GM20000 (cell line): ENCODE results near the gene PRKCB.
"Not testable (repeated sequence)": the region's sequence is repeated elsewhere in the genome, so short reads cannot be mapped to it uniquely, and the experiment has no call there.

Source experiments
- DNase-seq: peaks from one replicate; pipeline ENCODE4 v3.0.0; 2012; ENCODE audit warnings: low spot score
- TF ChIP-seq, protein P1 (sequence below): IDR thresholded peaks from 2 replicates; pipeline ENCODE4 v1.5.1; 2012; ENCODE audit warnings: mild to moderate bottlenecking, control low read depth; ENCODE audit errors: extremely low read depth, missing control alignments

The PRKCB gene

GRCh38 chr16:24015923-24016322, 180.1 kb downstream of the PRKCB start:
- DNase-seq, result no peak
- TF ChIP-seq, protein P1, sequence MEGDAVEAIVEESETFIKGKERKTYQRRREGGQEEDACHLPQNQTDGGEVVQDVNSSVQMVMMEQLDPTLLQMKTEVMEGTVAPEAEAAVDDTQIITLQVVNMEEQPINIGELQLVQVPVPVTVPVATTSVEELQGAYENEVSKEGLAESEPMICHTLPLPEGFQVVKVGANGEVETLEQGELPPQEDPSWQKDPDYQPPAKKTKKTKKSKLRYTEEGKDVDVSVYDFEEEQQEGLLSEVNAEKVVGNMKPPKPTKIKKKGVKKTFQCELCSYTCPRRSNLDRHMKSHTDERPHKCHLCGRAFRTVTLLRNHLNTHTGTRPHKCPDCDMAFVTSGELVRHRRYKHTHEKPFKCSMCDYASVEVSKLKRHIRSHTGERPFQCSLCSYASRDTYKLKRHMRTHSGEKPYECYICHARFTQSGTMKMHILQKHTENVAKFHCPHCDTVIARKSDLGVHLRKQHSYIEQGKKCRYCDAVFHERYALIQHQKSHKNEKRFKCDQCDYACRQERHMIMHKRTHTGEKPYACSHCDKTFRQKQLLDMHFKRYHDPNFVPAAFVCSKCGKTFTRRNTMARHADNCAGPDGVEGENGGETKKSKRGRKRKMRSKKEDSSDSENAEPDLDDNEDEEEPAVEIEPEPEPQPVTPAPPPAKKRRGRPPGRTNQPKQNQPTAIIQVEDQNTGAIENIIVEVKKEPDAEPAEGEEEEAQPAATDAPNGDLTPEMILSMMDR, result no peak

- TF ChIP-seq, protein P1, result no peak
- DNase-seq, result no peak
These were observed 182.7 kb downstream of the PRKCB start for GRCh38 chr16:24018485-24018884.

DNA sequence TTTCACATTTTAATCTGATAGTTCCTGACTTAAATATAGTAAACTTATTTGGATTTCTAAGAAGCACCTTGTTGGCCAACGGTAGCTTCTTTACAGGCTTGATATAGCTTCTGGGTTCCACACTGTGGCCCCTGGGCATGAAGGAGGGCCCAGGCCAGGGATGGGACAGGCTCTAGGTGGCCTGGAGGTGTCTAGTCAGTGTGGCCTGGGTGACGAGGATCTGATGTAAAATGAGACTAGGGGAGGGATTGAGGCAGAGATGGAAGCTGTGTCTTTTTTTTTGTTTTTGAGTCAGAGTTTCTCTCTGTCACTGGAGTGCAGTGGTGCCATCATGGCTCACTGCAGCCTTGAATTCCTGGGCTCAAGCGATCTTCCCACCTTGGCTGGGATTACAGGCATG, 187.0 kb downstream of the PRKCB start:
- TF ChIP-seq, protein P1, result no peak
- DNase-seq, result no peak

GRCh38 chr16:24023621-24024020, 187.8 kb downstream of the PRKCB start:
- DNase-seq, result no peak
- TF ChIP-seq, protein P1, result no peak

GRCh38 chr16:24024971-24025370, 189.2 kb downstream of the PRKCB start:
- DNase-seq, result no peak
- TF ChIP-seq, protein P1, result no peak

DNA sequence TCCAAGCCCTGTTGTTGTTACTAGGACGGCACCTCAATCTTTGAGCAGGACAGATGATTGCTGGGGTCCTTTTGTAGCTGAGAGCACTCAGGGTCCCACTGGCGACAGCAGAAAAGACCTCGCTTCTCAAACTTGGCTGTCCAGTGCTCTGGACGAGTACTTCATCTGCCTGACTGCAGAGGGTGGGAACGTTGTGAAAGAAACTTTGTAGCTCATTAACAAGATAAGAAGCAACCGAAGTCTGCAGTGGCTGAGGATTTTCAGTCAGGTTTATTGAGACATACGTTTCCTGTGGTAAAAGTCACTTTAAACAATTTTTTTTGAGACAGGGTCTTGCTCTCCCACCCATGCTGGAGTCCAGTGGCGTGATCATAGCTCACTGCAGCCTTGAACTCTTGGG, 191.7 kb downstream of the PRKCB start:
- DNase-seq, result no peak
- TF ChIP-seq, protein P1, result no peak

- not testable (repeated sequence) for DNase-seq
These were observed 194.1 kb downstream of the PRKCB start for GRCh38 chr16:24029841-24030240.

DNA sequence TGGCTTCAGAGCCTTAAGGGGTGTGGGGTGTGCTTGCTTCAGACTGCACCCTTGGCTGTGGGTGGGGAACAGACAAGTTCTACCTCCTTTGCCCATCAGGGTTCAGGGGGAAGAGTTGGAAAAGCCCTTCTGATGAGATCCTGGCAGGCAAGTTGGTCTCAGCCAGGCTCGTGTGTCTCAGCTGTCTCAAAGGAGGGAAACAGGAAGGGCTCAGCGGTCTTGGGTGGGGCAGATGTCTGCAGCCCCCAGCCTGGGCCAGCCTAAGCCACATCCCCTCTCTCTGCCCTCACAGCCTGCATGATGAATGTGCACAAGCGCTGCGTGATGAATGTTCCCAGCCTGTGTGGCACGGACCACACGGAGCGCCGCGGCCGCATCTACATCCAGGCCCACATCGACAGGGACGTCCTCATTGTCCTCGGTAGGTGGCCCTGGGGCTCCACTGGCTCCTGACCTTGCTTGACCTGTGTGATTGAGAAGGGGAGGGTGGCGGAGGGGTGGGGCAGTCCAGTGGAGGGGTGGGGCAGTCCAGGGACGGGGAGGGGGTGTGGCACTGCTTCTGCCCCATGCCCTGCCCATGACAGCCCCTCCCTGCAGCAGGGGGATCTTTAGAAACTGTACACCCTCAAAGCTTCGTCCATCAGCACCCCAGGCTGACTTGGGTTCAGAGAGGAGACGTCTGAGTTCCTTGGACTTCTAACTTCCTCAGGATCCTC, 199.5 kb downstream of the PRKCB start:
- DNase-seq, result no peak
- TF ChIP-seq, protein P1, result no peak
